Gastrocnemius medialis (tissue), 4 donors: ENCODE measurements around the gene RAB43.

ENCODE experiments used
- CTCF ChIP-seq, 5 experiments: fragments of 450-650 bp in 3 of 5; fragments of 200-600 bp in 2 of 5; sonication (generic) in 2 of 5; IDR thresholded peaks in 4 of 5; conservative IDR thresholded peaks in 1 of 5; 1 replicate in 4 of 5; 2 replicates in 1 of 5; pipeline ENCODE4 v1.5.1; 2016 to 2019; ENCODE audit warnings: antibody characterized with exemption in 5 of 5, mild to moderate bottlenecking in 3 of 5, moderate library complexity in 3 of 5
- POLR2A ChIP-seq, 2 donors: fragments of 450-650 bp; IDR thresholded peaks; one replicate each; pipeline ENCODE4 v1.6.1; 2017; ENCODE audit warnings: antibody characterized with exemption in 2 of 2, mild to moderate bottlenecking in 2 of 2, moderate library complexity in 2 of 2

- TF ChIP-seq CTCF (IDR thresholded peaks at IDR 0.05 in 4 of 5, conservative IDR thresholded peaks at IDR 0.05 in 1 of 5) (no peak), POLR2A (IDR thresholded peaks at IDR 0.05) (no peak)
These were observed at the start of gene RAB43 for GRCh38 chr3:129121792-129122411.
